HG03342 (cell line): ENCODE measurements around the gene METRN.
"Not testable (repeated sequence)": the region's sequence is repeated elsewhere in the genome, so short reads cannot be mapped to it uniquely, and the experiment has no call there.

Source experiments
- ATAC-seq: cut with Tn5 transposase; IDR thresholded peaks from one replicate; pipeline ENCODE4 v1.9.1; 2021; ENCODE audit warnings: mild to moderate bottlenecking, moderate library complexity; ENCODE audit not compliant: unreplicated experiment

Gene METRN

GRCh38 chr16:689175-689897 lies 25.6 kb upstream of the METRN start:
- no peak for ATAC-seq

GRCh38 chr16:691242-691641 lies 23.7 kb upstream of the METRN start:
- not testable (repeated sequence) for ATAC-seq

GRCh38 chr16:692356-693108 lies 22.4 kb upstream of the METRN start:
- ATAC-seq = no peak

- no peak for ATAC-seq
These were observed 21.6 kb upstream of the METRN start for GRCh38 chr16:693364-693763.

GRCh38 chr16:693766-694165 lies 21.2 kb upstream of the METRN start:
- ATAC-seq = no peak

- no peak for ATAC-seq
These were observed 20.6 kb upstream of the METRN start for GRCh38 chr16:694187-694862.

- no peak for ATAC-seq
These were observed 20.0 kb upstream of the METRN start for GRCh38 chr16:694863-695354.

- ATAC-seq = no peak
These were observed 19.4 kb upstream of the METRN start for GRCh38 chr16:695355-696089.

GRCh38 chr16:698911-699671 lies 15.8 kb upstream of the METRN start:
- ATAC-seq = no peak

- ATAC-seq = no peak
These were observed 14.0 kb upstream of the METRN start for GRCh38 chr16:700684-701584.

- ATAC-seq = no peak
These were observed 12.6 kb upstream of the METRN start for GRCh38 chr16:702341-702740.

GRCh38 chr16:703406-703805 lies 11.5 kb upstream of the METRN start:
- no peak for ATAC-seq

- ATAC-seq = no peak
These were observed 10.9 kb upstream of the METRN start for GRCh38 chr16:704047-704446.

GRCh38 chr16:704552-705380 lies 10.2 kb upstream of the METRN start:
- no peak for ATAC-seq

- ATAC-seq = no peak
These were observed 9.3 kb upstream of the METRN start, which contains the start of gene FBXL16 for GRCh38 chr16:705431-706188. Gene FBXL16, minus strand, starts transcription at chr16:705801. Its CDS starts 8,396 bp downstream, at chr16:697405.

- no peak for ATAC-seq
These were observed 8.5 kb upstream of the METRN start for GRCh38 chr16:706189-707061.
